PC-9 (cell line): ENCODE results near the gene LGALS1.

Experiments used
- EZH2 ChIP-seq: fragments of 200-600 bp; sonication (generic); IDR thresholded peaks from 2 replicates; pipeline ENCODE4 v1.8.0; 2017; ENCODE audit warnings: antibody characterized with exemption, low read depth
- TF ChIP-seq, protein P1 (sequence below): fragments of 200-600 bp; sonication (generic); conservative IDR thresholded peaks from 2 replicates; pipeline ENCODE4 v1.6.1; 2017; ENCODE audit warnings: mixed run types, antibody characterized with exemption, mild to moderate bottlenecking, moderate library complexity

DNA sequence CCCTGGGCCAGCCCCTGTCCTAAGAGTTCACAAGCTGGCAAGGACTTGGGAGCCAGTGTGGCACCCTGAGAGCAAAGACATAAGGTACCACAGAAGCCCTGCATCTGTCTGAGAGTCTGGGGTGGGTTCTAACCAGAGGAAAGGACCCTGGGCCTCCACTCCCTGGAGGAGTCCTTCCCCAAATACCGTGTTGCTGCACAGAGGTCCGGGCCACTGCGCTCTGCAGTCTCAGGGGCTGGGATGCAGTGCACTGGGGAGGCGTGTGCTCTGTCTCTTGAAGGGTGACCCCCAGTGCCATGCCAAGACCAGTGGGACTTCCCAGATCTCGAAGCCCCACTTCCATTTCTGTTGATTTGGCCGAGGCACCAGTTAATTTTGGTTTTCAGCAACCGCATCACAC is 40.3 kb upstream of the LGALS1 start:
- TF ChIP-seq, protein P1, sequence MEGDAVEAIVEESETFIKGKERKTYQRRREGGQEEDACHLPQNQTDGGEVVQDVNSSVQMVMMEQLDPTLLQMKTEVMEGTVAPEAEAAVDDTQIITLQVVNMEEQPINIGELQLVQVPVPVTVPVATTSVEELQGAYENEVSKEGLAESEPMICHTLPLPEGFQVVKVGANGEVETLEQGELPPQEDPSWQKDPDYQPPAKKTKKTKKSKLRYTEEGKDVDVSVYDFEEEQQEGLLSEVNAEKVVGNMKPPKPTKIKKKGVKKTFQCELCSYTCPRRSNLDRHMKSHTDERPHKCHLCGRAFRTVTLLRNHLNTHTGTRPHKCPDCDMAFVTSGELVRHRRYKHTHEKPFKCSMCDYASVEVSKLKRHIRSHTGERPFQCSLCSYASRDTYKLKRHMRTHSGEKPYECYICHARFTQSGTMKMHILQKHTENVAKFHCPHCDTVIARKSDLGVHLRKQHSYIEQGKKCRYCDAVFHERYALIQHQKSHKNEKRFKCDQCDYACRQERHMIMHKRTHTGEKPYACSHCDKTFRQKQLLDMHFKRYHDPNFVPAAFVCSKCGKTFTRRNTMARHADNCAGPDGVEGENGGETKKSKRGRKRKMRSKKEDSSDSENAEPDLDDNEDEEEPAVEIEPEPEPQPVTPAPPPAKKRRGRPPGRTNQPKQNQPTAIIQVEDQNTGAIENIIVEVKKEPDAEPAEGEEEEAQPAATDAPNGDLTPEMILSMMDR: no peak
- TF ChIP-seq EZH2: no peak
